Prostate gland (tissue), 2 donors: ENCODE results near the gene PRKD1.

Experiments used
- CTCF ChIP-seq, 4 experiments: fragments of 200-600 bp in 2 of 4; fragments of 450-650 bp in 2 of 4; sonication (generic) in 2 of 4; IDR thresholded peaks; 1 replicate in 3 of 4; 2 replicates in 1 of 4; pipeline ENCODE4 v1.5.1; 2016 to 2019; ENCODE audit warnings: antibody characterized with exemption in 4 of 4, mild to moderate bottlenecking in 2 of 4, moderate library complexity in 2 of 4
- POLR2A ChIP-seq: fragments of 450-650 bp; IDR thresholded peaks from one replicate; pipeline ENCODE4 v1.6.1; 2016; ENCODE audit warnings: antibody characterized with exemption, mild to moderate bottlenecking
- POLR2AphosphoS5 ChIP-seq: sonication (generic); formaldehyde crosslinking; IDR thresholded peaks from one replicate; pipeline ENCODE4 v1.6.1; 2017; ENCODE audit warnings: antibody characterized with exemption

DNA sequence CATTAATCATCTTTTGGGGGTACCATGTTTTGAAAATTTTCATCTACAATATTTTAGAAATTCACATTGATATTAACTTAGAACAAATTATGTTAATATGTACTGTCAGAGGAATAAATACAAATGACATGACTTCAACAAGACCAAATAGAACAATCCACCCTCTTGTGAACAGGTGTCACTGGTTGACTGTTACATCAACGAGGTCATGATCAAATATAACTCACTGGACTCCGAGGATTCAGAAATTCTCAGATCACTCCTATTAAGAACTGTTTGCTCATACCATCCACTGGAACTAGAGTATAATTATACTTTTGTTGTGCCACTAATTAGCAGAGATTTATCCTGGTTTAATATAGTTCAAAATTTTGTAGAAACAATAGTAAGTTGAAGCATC is 318.8 kb downstream of the PRKD1 start:
- TF ChIP-seq CTCF (IDR thresholded peaks at IDR 0.05) (no peak), POLR2AphosphoS5 (no peak), POLR2A (no peak)
